Pancreas (tissue), 10 donors: Measurements from ENCODE around the gene BAHCC1. TPM values are rescaled to one million over a fixed set of nuclear protein-coding genes. Genes with fewer than 3 reads are reported as not detected.

Experiments
- ATAC-seq, 4 donors: fragments of 200-7000 bp; cut with Tn5 transposase; one replicate each; pipeline versions ENCODE4 v1.8.0 to v1.9.1; 2020; ENCODE audit warnings: mild to moderate bottlenecking in 4 of 4, moderate library complexity in 4 of 4
- DNase-seq, 6 donors: peaks; one replicate each; pipeline ENCODE4 v3.0.0-alpha.2; 2020
- FAIRE-seq: peaks from 2 replicates; lab custom pipeline; 2012; peaks lifted over from hg19 to GRCh38; lab: Jason Lieb, UNC
- H3K27ac ChIP-seq, 4 donors: fragments of 200-600 bp; sonication (generic); 1 replicate in 3 of 4; 2 replicates in 1 of 4; pipeline versions ENCODE4 v1.5.0 to v1.8.0; 2020
- H3K27me3 ChIP-seq, 4 donors: fragments of 200-600 bp; one replicate each; pipeline ENCODE4 v1.8.0; 2021
- H3K36me3 ChIP-seq, 3 donors: fragments of 200-600 bp; sonication (generic) in 1 of 3; one replicate each; pipeline versions ENCODE4 v1.5.0 to v1.8.0; 2020 to 2021
- H3K4me1 ChIP-seq, 3 donors: fragments of 200-600 bp; one replicate each; pipeline ENCODE4 v1.8.0; 2021
- H3K4me3 ChIP-seq, 4 donors: fragments of 200-600 bp; sonication (generic) in 2 of 4; one replicate each; pipeline versions ENCODE4 v1.5.0 to v1.8.0; 2020 to 2021
- H3K9me3 ChIP-seq, 4 donors: fragments of 200-600 bp; one replicate each; pipeline ENCODE4 v1.8.0; 2021
- CTCF ChIP-seq, 4 donors: fragments of 200-600 bp; sonication (generic) in 3 of 4; IDR thresholded peaks; one replicate each; pipeline versions ENCODE4 v1.5.0 to v1.8.0; 2021; ENCODE audit warnings: antibody characterized with exemption in 4 of 4
- WGBS, 2 donors: extraction: QIAGEN DNeasy Blood & Tissue Kit; methylation state at CpG; one replicate each; pipeline ENCODE4 v1.1.7; 2013; 5-methylcytosine and 5-hydroxymethylcytosine counted together
- intact Hi-C, 3 donors: fragments of 100-400 bp; cut with DNase I; formaldehyde crosslinking; loops; one replicate each; pipeline versions ENCODE4 v1.11.1 to v1.14.2; 2022
- polyA plus RNA-seq, 2 donors: library from polyadenylated mRNA; stranded (reverse); fragments of 200-250 nt; gene quantifications; one replicate each; pipeline ENCODE4 v1.2.3, GENCODE V29; 2013
- total RNA-seq, 6 donors: library from RNA; stranded (reverse); fragmentation: NEBNext Ultra II Directional in 4 of 6; extraction: Animal tissue kit (Norgen Biotek cat#: 25700) in 4 of 6; gene quantifications; one replicate each; pipeline versions ENCODE4 v1.2.1 to v1.2.4, GENCODE V29; 2021 to 2023
- donor health status: healthy with polysubstance abuse.
- donor health status: DM: no; HTN: no; CAD: no; lungs with moderate emphysema.
- donor health status: DM: no; HTN: no; CAD: no.
- donor health status: control.
- donor health status: control.
- donor health status: Bipolar disorder and iron deficiency.
- donor health status: DM: yes; HTN: yes; CAD: no.
- donor health status: DM: no; HTN: no; CAD: no.
- donor health status: DM: no; HTN: no; CAD: no.
- donor health status: DM: yes; HTN: yes; CAD: no.

Gene BAHCC1
- total and polyA plus RNA-seq, 8 donors = 8.0 to 24.1 (median 10.5) TPM

- H3K36me3 ChIP-seq = peaks cover 0 to 4% (median 0%) of the 10 kb centered on the region in 3 donors
- FAIRE-seq = no peak
- WGBS, 2 donors = 88 to 91% methylated on average over 14 to 16 of the region's 16 CpGs
- ATAC-seq = no peak
- intact Hi-C loops = no loop called here
- H3K4me3 ChIP-seq = no peak overlapping the region
- H3K9me3 ChIP-seq = no peaks in the 10 kb centered on the region
- DNase-seq = no peak
- TF ChIP-seq CTCF (IDR thresholded peaks at IDR 0.05) = no peak
- H3K27me3 ChIP-seq = no peaks in the 10 kb centered on the region
- H3K27ac ChIP-seq = no peak overlapping the region
- H3K4me1 ChIP-seq = no peaks in the 10 kb centered on the region
Measured at GRCh38 chr17:81459864-81460263, 64.6 kb downstream of the BAHCC1 start.

- WGBS, 2 donors = 93 to 95% methylated on average over 39 to 43 of the region's 43 CpGs
- H3K27me3 ChIP-seq = no peaks in the 10 kb centered on the region
- DNase-seq (no peak), ATAC-seq (no peak), FAIRE-seq (no peak)
- H3K36me3 ChIP-seq = no peaks in the 10 kb centered on the region
- intact Hi-C loops = no loop called here
- TF ChIP-seq CTCF (IDR thresholded peaks at IDR 0.05) = no peak
- no peak overlapping the region for H3K27ac ChIP-seq
- no peaks in the 10 kb centered on the region for H3K9me3 ChIP-seq
- H3K4me3 ChIP-seq = no peak overlapping the region
- no peaks in the 10 kb centered on the region for H3K4me1 ChIP-seq
Measured at GRCh38 chr17:81460856-81461460, 65.7 kb downstream of the BAHCC1 start.

- Histone ChIP-seq H3K4me3 (no peak overlapping the region), H3K27ac (no peak overlapping the region), H3K9me3 (no peaks in the 10 kb centered on the region), H3K36me3 (no peaks in the 10 kb centered on the region), H3K27me3 (no peaks in the 10 kb centered on the region), H3K4me1 (no peaks in the 10 kb centered on the region)
- 94 to 95% methylated on average over 45 to 50 of the region's 50 CpGs for WGBS, 2 donors
- no peak for DNase-seq
- no peak for FAIRE-seq
- TF ChIP-seq CTCF (IDR thresholded peaks at IDR 0.05) = no peak
- no peak for ATAC-seq
- intact Hi-C loops = no loop called here
Measured at GRCh38 chr17:81461607-81462500, 66.6 kb downstream of the BAHCC1 start.

- ATAC-seq (no peak), DNase-seq (no peak), FAIRE-seq (no peak)
- H3K27me3 ChIP-seq = no peaks in the 10 kb centered on the region
- H3K36me3 ChIP-seq = no peaks in the 10 kb centered on the region
- intact Hi-C loops = no loop called here
- 94 to 95% methylated on average over 33 of the region's 33 CpGs for WGBS, 2 donors
- H3K4me3 ChIP-seq = no peak overlapping the region
- H3K4me1 ChIP-seq = no peaks in the 10 kb centered on the region
- H3K27ac ChIP-seq = no peak overlapping the region
- H3K9me3 ChIP-seq = no peaks in the 10 kb centered on the region
- TF ChIP-seq CTCF (IDR thresholded peaks at IDR 0.05) = no peak
Measured at GRCh38 chr17:81462506-81463125, 67.4 kb downstream of the BAHCC1 start.
